ENCODE results near the gene BCAR1.
A peak's percentile ranks its signal among the peaks of the same experiment; 100 is the strongest.
"Not testable (repeated sequence)": the region's sequence is repeated elsewhere in the genome, so short reads cannot be mapped to it uniquely, and the experiment has no call there.

Gene BCAR1

DNA sequence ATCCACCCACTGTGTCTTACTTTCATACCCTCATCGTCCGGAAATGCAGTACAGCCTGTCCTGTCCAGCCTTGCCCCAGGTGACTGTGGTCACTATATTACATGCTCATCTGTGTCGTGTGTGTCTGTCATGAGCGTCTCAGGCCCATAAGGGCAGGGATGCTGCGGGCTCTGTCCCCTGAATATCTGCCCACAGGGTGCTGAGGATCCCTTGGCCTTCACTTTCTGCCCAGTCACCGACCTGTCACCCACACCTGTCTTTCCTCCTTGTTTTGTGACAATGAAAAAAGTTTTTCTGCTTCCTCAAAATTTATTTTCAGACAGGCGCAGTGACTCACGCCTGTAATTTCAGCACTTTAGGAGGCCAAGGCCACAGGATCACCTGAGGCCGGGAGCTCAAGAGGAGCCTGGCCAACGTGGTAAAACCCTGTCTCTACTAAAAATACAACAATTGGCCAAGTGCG is 34.0 kb downstream of the BCAR1 start:
- no peak overlapping the region for H3K27ac ChIP-seq
- ChIA-PET CTCF (interaction anchor here (0.7 to 2.7 kb wide), 2 partner anchors 18 to 200 kb away, joined by 3 to 11 read pairs; no protein-coding TSS in a partner anchor), POLR2A (ENCODE audit: low non-redundant PET) (no interaction called here)
- no peak for TF ChIP-seq CTCF (conservative IDR thresholded peaks at IDR 0.05; ENCODE audit: low read depth)
- DNase-seq (ENCODE audit: low spot score): no peak

DNA sequence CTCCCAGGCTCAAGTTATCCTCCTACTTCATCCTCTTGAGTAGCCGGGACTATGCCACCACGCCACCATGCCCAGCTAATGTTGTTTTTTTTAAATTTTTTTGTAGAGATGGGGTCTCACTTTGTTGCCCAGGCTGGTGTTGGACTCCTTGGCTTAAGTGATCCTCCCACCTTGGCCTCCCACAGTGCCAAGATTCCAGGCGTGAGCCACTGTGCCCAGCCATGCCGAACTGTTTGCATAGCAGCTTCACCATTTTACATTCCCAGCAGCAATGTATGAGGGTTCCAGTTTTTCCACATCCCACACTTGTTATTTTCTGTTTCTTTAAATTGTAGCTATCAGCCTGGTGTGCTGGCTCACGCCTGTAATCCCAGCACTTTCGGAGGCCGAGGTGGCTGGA is 34.8 kb downstream of the BCAR1 start:
- DNase-seq (ENCODE audit: low spot score): no peak
- ChIA-PET POLR2A (ENCODE audit: low non-redundant PET) (no interaction called here), CTCF (interaction anchor here (0.7 to 2.7 kb wide), 3 partner anchors 17 to 201 kb away, joined by 3 to 11 read pairs (median 3); no protein-coding TSS in a partner anchor)
- no peak for TF ChIP-seq CTCF (conservative IDR thresholded peaks at IDR 0.05; ENCODE audit: low read depth)
- no peak overlapping the region for H3K27ac ChIP-seq

DNA sequence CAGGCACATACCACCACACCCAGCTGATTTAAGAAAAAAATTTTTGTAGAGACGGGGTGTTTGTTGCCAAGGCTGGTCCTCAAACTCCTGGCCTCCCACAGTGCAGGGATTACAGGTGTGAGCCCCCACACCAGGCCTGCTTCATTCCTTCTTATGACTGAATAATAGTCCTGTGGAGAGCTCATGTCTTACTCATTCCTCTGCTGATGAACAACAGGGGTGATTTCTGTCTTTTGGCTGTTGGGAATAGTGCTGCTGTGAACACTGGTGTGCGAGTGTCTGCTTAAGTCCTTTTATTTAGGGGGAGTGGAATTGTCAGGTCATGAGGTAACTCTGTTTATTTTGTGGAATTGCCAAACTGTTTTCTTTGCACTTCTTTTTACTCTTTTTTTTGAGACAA is 35.3 kb downstream of the BCAR1 start:
- POLR2A ChIA-PET (ENCODE audit: low non-redundant PET): no interaction called here

DNA sequence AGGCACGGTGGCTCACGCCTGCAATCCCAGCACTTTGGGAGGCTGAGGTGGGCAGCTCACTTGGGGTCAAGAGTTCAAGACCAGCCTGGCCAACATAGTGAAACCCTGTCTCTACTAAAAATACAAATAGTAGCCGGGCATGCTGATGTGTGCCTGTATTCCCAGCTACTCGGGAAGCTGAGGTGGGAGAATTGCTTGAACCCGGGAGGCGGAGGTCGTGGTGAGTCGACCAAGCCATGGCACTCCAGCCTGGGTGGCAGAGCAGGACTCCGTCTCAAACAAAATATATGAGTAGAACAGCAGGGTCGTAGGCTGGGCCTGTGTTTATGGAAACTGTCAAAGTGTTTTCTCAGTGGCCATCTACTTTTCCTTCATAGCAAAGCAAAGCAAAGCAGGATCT is 40.1 kb downstream of the BCAR1 start:
- H3K27ac ChIP-seq; POLR2A ChIA-PET (ENCODE audit: low non-redundant PET); DNase-seq (ENCODE audit: low spot score): not testable (repeated sequence)
- CTCF ChIA-PET: interaction anchor here (1.0 kb wide), 1 partner anchor 22 kb away, joined by 3 read pairs; no protein-coding TSS in a partner anchor

More for the DNA sequence above, 35.3 kb downstream of the BCAR1 start:
- CTCF ChIA-PET: interaction anchor here (1.2 to 2.7 kb wide), 2 partner anchors 17 to 18 kb away, joined by 3 to 11 read pairs; no protein-coding TSS in a partner anchor
- TF ChIP-seq CTCF (conservative IDR thresholded peaks at IDR 0.05; ENCODE audit: low read depth): no peak
- DNase-seq (ENCODE audit: low spot score): no peak
- H3K27ac ChIP-seq: no peak overlapping the region

DNA sequence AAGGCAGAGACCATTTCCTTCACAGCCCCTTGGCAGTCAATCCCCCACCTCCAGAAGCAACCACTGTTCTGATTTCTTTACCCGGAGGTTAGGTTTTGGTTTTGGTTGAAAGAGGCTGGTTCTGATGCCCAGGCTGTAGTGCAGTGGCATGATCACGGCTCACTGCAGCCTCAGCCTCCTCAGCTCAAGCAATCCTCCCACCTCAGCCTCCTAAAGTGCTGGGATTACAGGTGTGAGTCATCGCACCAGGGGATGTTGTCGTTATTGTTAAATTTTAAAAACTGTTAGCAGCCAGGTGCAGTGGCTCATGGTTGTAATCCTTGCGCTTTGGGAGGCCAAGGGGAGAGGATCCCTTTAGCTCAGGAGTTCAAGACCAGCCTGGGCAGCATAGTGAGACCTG is 41.5 kb downstream of the BCAR1 start:
- no peak for DNase-seq (ENCODE audit: low spot score)
- no peak overlapping the region for H3K27ac ChIP-seq
- ChIA-PET POLR2A (ENCODE audit: low non-redundant PET) (interaction anchor here (0.6 kb wide), 1 partner anchor 97 kb away, joined by 8 read pairs; no protein-coding TSS in a partner anchor), CTCF (interaction anchor here (0.6 kb wide), 1 partner anchor 194 kb away, joined by 3 read pairs; no protein-coding TSS in a partner anchor)
- TF ChIP-seq CTCF (conservative IDR thresholded peaks at IDR 0.05; ENCODE audit: low read depth): no peak

DNA sequence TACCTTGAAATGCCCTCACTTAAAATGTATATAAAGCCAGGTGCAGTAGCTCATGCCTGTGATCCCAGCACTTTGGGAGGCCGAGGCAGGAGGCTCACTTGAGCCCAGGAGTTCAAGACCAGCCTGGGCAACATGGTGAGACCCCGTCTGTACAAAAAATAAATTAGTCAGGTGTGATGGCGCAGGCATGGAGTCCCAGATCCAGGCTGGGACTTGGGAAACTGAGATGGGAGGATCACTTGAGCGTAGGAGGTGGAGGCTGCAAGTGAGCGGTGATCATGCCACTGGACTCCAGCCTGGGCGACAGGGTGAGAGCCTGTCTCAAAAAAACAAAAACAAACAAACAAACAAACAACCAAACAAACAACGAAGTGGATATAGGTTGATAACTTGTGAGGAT is 41.9 kb downstream of the BCAR1 start:
- CTCF ChIA-PET; H3K27ac ChIP-seq; DNase-seq (ENCODE audit: low spot score): not testable (repeated sequence)
- POLR2A ChIA-PET (ENCODE audit: low non-redundant PET): interaction anchor here (0.6 kb wide), 1 partner anchor 98 kb away, joined by 8 read pairs; no protein-coding TSS in a partner anchor

GRCh38 chr16:75208861-75209505 is 42.4 kb downstream of the BCAR1 start:
- DNase-seq (ENCODE audit: low spot score): no peak
- H3K27ac ChIP-seq: peak overlapping the region; percentile 9; the same call in 1 of the 2 replicates
- ChIA-PET POLR2A (ENCODE audit: low non-redundant PET) (no interaction called here), CTCF (interaction anchor here (0.6 kb wide), 1 partner anchor 20 kb away, joined by 4 read pairs; no protein-coding TSS in a partner anchor)
- no peak for TF ChIP-seq CTCF (conservative IDR thresholded peaks at IDR 0.05; ENCODE audit: low read depth)

Data from RWPE1 (cell line).